ENCODE data around the gene CENPS. TPM values are rescaled to one million over a fixed set of nuclear protein-coding genes. Genes with fewer than 3 reads are reported as not detected.

CENPS gene
- polyA plus RNA-seq (2012; ENCODE audit: insufficient read depth, insufficient read length), result 71.2 TPM

- DNase-seq (ENCODE audit: low read depth, low spot score), result peak; percentile 70
- H3K4me3 ChIP-seq (ENCODE audit: low read length), result peak within 1 kb of the TSS; percentile 94
Observed at GRCh38 chr1:10430216-10431069, at the start of gene CENPS. Gene CENPS (plus strand): TSS chr1:10430433. CDS start chr1:10430518, 85 bp downstream.

GRCh38 chr1:10380594-10381275, 49.5 kb upstream of the CENPS start:
- H3K4me3 ChIP-seq (ENCODE audit: low read length), result no peak overlapping the region
- DNase-seq (ENCODE audit: low read depth, low spot score), result no peak

GRCh38 chr1:10383630-10384029, 46.6 kb upstream of the CENPS start:
- no peak overlapping the region for H3K4me3 ChIP-seq (ENCODE audit: low read length)
- no peak for DNase-seq (ENCODE audit: low read depth, low spot score)

- DNase-seq (ENCODE audit: low read depth, low spot score), result no peak
- no peak overlapping the region for H3K4me3 ChIP-seq (ENCODE audit: low read length)
Observed at GRCh38 chr1:10384219-10384618, 46.0 kb upstream of the CENPS start.

GRCh38 chr1:10386761-10387676, 43.2 kb upstream of the CENPS start:
- DNase-seq (ENCODE audit: low read depth, low spot score), result no peak
- H3K4me3 ChIP-seq (ENCODE audit: low read length), result no peak overlapping the region

- peak overlapping the region; percentile 32 for H3K4me3 ChIP-seq (ENCODE audit: low read length)
- DNase-seq (ENCODE audit: low read depth, low spot score), result peak; percentile 88
Observed at GRCh38 chr1:10387677-10388386, 42.4 kb upstream of the CENPS start.

GRCh38 chr1:10388387-10388715, 41.9 kb upstream of the CENPS start:
- H3K4me3 ChIP-seq (ENCODE audit: low read length), result peak overlapping the region; percentile 9
- no peak for DNase-seq (ENCODE audit: low read depth, low spot score)

- H3K4me3 ChIP-seq (ENCODE audit: low read length), result no peak overlapping the region
- no peak for DNase-seq (ENCODE audit: low read depth, low spot score)
Observed at GRCh38 chr1:10389271-10389973, 40.8 kb upstream of the CENPS start.

GRCh38 chr1:10396870-10397269, 33.4 kb upstream of the CENPS start:
- H3K4me3 ChIP-seq (ENCODE audit: low read length), result no peak overlapping the region
- no peak for DNase-seq (ENCODE audit: low read depth, low spot score)

- H3K4me3 ChIP-seq (ENCODE audit: low read length), result peak overlapping the region; percentile 88
- peak; percentile 32 for DNase-seq (ENCODE audit: low read depth, low spot score)
Observed at GRCh38 chr1:10398278-10398733, 31.9 kb upstream of the CENPS start.

- H3K4me3 ChIP-seq (ENCODE audit: low read length), result peak within 1 kb of the TSS; percentile 88
- DNase-seq (ENCODE audit: low read depth, low spot score), result peak; percentile 95
Observed at GRCh38 chr1:10398734-10399443, 31.3 kb upstream of the CENPS start, which contains the start of gene PGD. Gene PGD (plus strand): TSS chr1:10399064. CDS start chr1:10399118, 54 bp downstream.

- peak overlapping the region; percentile 88 for H3K4me3 ChIP-seq (ENCODE audit: low read length)
- no peak for DNase-seq (ENCODE audit: low read depth, low spot score)
Observed at GRCh38 chr1:10399444-10399941, 30.7 kb upstream of the CENPS start.

- H3K4me3 ChIP-seq (ENCODE audit: low read length), result peak overlapping the region; percentile 88
- DNase-seq (ENCODE audit: low read depth, low spot score), result no peak
Observed at GRCh38 chr1:10400013-10400412, 30.2 kb upstream of the CENPS start.

GRCh38 chr1:10401281-10401680, 29.0 kb upstream of the CENPS start:
- H3K4me3 ChIP-seq (ENCODE audit: low read length), result no peak overlapping the region
- no peak for DNase-seq (ENCODE audit: low read depth, low spot score)

- H3K4me3 ChIP-seq (ENCODE audit: low read length), result no peak overlapping the region
- DNase-seq (ENCODE audit: low read depth, low spot score), result no peak
Observed at GRCh38 chr1:10402729-10403274, 27.4 kb upstream of the CENPS start.

- no peak for DNase-seq (ENCODE audit: low read depth, low spot score)
Observed at GRCh38 chr1:10407201-10407600, 23.0 kb upstream of the CENPS start.

More at GRCh38 chr1:10407201-10407600, 23.0 kb upstream of the CENPS start:
- H3K4me3 ChIP-seq (ENCODE audit: low read length), result no peak overlapping the region
